ENCODE data around the gene EFCAB3. TPM values are rescaled to one million over a fixed set of nuclear protein-coding genes. Genes with fewer than 3 reads are reported as not detected.
"Not testable (repeated sequence)": the region's sequence is repeated elsewhere in the genome, so short reads cannot be mapped to it uniquely, and the experiment has no call there.

EFCAB3 gene
- total RNA-seq, 4 donors from 2014 or later = not detected

GRCh38 chr17:62456016-62456415 lies 75.7 kb downstream of the EFCAB3 start:
- ATAC-seq (ENCODE audit: low FRiP score) = no peak
- DNase-seq (ENCODE audit: low spot score) = no peak

GRCh38 chr17:62458483-62458882 lies 78.1 kb downstream of the EFCAB3 start:
- not testable (repeated sequence) for ATAC-seq (ENCODE audit: low FRiP score); DNase-seq (ENCODE audit: low spot score)

More at GRCh38 chr17:62456016-62456415, 75.7 kb downstream of the EFCAB3 start:
- no peak for TF ChIP-seq CTCF (IDR thresholded peaks at IDR 0.05)

- not testable (repeated sequence) for DNase-seq (ENCODE audit: low spot score); ATAC-seq (ENCODE audit: low FRiP score)
These were observed 84.1 kb downstream of the EFCAB3 start for GRCh38 chr17:62464422-62464821.

GRCh38 chr17:62465271-62465670 lies 84.9 kb downstream of the EFCAB3 start:
- not testable (repeated sequence) for ATAC-seq (ENCODE audit: low FRiP score); DNase-seq (ENCODE audit: low spot score)

Small RNAs within 50 kb of the gene (small RNA-seq; reads per million reads assigned to genes)
- gene RNU7-52P = not detected

Other genes starting within 250 kb of the EFCAB3 start
- gene METTL2A, start 43.3 kb downstream of the EFCAB3 start, total RNA-seq = 10 to 100 TPM; 11.9 to 15.9 (median 14.2) TPM
- 10 to 100 TPM; 28.2 to 40.2 (median 35.1) TPM for gene TLK2, start 98.3 kb downstream of the EFCAB3 start, total RNA-seq
- gene MRC2, start 247.1 kb downstream of the EFCAB3 start, total RNA-seq = 10 to 100 TPM; 21.3 to 82.4 (median 30.8) TPM